Measurements from ENCODE around the gene KMT2E.

DNA sequence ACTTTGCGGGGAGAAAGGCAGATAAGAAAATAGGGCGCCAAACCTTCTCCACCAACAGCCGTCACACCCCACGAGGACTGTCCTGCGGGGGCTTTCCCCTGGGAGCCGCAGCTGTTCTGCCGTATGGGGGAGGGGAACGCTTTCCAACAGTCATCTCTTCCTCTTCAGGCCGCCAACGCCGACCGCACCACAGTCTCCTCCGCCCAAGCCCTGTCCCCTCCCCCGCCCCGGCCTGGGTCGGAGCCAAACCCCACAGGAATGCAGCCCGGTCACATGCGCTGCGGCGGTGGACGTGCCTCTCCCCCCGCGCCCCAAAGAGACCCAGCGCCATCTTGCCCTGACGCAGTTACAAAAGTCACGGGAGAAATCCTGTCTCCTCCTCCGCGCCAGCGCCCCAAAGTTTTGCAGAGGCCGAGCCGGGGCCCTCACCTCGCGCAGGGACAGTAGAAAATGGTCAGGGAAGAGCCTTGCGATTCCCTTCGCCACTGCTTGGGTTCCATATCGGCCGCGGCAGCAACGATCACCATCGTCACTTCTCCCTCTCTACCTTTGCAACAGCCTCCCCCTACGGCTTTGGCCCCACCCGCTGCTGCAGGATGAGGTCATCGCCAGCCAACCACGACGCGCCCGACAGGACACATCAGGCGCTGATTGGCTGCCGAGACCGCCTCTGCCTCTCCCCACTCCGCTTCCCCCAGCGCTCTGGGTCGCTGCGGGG is 1.3 kb upstream of the KMT2E start:
- TF ChIP-seq EZH2 (IDR thresholded peaks at IDR 0.05; ENCODE audit: insufficient read depth, poor library complexity, severe bottlenecking) (no peak), EZH2phosphoT487 (IDR thresholded peaks at IDR 0.05; ENCODE audit: insufficient read depth, low read depth) (no peak)

Data from GM23248 (cell line).